CD4-positive, alpha-beta T cell treated with Interleukin-1 beta for 1 hour (primary cell): ENCODE data around the gene DNASE1.

Source experiments
- DNase-seq, 2 donors: peaks; one replicate each; pipeline ENCODE4 v3.0.0-alpha.2; 2020 to 2022

The DNASE1 gene

GRCh38 chr16:3665508-3665907, 11.0 kb downstream of the DNASE1 start:
- peak; percentile 20 to 46 for DNase-seq

- DNase-seq = no peak
Measured at GRCh38 chr16:3668626-3669025, 14.1 kb downstream of the DNASE1 start.

GRCh38 chr16:3669082-3669481, 14.6 kb downstream of the DNASE1 start:
- no peak for DNase-seq

- DNase-seq = no peak
Measured at GRCh38 chr16:3670711-3671110, 16.2 kb downstream of the DNASE1 start.

- no peak for DNase-seq
Measured at GRCh38 chr16:3671424-3671823, 16.9 kb downstream of the DNASE1 start.

- no peak for DNase-seq
Measured at GRCh38 chr16:3672571-3673041, 18.1 kb downstream of the DNASE1 start.

DNA sequence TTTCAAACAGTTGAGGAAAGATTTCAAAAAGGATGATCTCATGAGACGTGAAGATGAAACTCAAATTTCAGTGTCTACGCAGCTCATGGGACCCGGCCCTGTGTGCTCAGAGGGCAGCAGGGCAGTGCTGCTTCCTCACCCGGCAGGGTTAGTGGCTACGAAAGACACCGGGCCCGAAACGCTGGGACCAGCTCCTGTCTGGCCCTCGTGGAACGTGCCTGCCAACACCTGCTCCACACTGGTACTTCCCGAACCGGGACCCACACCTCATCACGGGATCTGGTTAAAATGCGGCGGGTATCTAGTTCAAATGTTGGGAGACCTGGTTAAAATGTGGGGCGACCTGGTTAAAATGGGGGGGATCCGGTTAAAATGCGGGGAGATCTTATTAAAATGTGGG, 18.7 kb downstream of the DNASE1 start:
- DNase-seq = no peak

GRCh38 chr16:3673676-3674377, 19.3 kb downstream of the DNASE1 start:
- DNase-seq = no peak

GRCh38 chr16:3674513-3675295, 20.2 kb downstream of the DNASE1 start:
- no peak for DNase-seq

- DNase-seq = no peak
Measured at GRCh38 chr16:3675601-3676130, 21.2 kb downstream of the DNASE1 start.

GRCh38 chr16:3677994-3678393, 23.5 kb downstream of the DNASE1 start:
- DNase-seq = no peak

- no peak for DNase-seq
Measured at GRCh38 chr16:3681206-3681605, 26.7 kb downstream of the DNASE1 start.

GRCh38 chr16:3687021-3687420, 32.5 kb downstream of the DNASE1 start:
- no peak for DNase-seq

- no peak for DNase-seq
Measured at GRCh38 chr16:3687792-3688191, 33.3 kb downstream of the DNASE1 start.

DNA sequence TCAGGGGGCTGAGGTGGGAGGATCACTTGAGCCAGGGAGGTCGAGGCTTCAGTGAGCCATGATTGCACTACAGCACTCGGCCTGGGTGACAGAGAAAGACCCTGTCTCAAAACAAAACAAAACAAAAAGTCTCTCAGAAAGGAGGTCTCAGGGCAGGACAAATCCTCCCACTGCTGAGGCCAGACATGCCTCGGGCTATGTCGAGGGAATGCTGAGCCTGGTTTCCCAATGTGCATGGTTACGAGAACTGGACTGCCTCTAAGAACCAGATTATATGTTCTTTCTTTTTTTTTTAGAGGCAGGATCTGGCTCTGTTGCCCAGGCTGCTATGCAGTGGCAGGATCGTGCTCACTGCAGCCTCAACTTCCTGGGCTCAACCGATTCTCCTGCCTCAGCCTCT, 35.2 kb downstream of the DNASE1 start:
- DNase-seq = no peak

- DNase-seq = peak; percentile 84 to 85
Measured at GRCh38 chr16:3690470-3690928, 36.0 kb downstream of the DNASE1 start.

GRCh38 chr16:3690980-3691720, 36.7 kb downstream of the DNASE1 start:
- no peak for DNase-seq

DNA sequence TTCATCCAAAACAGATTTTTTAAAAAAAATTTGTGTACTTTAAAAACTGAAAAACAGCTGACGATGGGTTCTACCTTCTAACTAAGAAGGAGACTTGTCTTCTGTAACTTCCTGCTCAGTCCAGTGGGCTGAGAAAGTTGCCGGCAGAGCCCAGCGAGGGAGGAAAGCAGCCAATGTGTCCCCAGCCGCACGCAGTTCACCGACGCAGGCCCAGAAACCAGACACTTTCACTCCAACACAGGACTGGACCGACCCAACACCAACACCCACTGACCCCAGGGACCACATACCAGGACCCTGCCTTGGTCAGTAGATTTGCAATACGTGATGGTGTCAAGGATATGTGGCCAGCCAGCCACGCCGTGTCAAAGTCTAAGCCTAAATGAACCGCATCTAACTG, 37.3 kb downstream of the DNASE1 start:
- no peak for DNase-seq

GRCh38 chr16:3694051-3694450, 39.6 kb downstream of the DNASE1 start:
- no peak for DNase-seq

DNA sequence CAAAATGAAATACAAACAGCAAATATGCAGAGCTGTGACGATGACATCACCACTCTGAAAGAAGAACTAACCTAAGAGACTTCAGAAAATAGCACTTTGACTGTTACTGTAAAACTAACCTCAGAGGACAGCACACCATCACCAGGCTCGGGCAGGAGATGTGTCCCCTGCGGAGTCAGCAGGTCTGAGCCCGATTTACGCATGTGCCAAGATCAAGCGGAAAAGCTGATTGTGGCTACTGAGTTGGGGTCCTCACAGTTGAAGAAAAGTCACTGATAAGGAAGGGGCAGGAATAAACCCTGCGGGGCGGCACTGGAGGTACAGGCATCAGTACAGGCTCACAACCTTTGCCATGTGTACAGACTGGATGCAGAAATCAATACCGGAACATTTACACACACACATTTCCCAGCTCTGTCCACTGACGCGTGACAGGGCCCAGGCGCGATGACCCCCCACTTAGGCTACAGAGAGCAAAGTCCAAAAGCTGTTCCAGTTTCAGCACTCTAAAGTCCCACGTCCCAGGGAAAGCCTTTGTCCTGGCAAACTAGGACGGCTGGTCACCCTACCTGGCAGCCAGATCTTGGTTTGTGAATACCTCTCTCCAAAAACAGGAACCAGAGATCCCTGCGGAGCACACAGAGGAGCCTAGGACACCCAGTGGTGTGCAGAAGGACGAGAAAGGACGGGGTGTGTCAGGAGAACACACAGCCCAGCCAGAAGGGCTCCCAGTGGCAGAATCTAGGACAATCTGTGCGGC, 41.3 kb downstream of the DNASE1 start:
- no peak for DNase-seq

- DNase-seq = no peak
Measured at GRCh38 chr16:3696425-3697218, 42.1 kb downstream of the DNASE1 start.

GRCh38 chr16:3698941-3699340, 44.5 kb downstream of the DNASE1 start:
- no peak for DNase-seq
